Measurements from ENCODE around the gene HOXA4. TPM values are rescaled to one million over a fixed set of nuclear protein-coding genes. Genes with fewer than 3 reads are reported as not detected.

The HOXA4 gene
- total and polyA plus RNA-seq, 10 of the 15 experiments (the other 5 are each of a cell fraction or from before 2014, with no cell fraction given): 0.07 TPM; not detected in 9

DNA sequence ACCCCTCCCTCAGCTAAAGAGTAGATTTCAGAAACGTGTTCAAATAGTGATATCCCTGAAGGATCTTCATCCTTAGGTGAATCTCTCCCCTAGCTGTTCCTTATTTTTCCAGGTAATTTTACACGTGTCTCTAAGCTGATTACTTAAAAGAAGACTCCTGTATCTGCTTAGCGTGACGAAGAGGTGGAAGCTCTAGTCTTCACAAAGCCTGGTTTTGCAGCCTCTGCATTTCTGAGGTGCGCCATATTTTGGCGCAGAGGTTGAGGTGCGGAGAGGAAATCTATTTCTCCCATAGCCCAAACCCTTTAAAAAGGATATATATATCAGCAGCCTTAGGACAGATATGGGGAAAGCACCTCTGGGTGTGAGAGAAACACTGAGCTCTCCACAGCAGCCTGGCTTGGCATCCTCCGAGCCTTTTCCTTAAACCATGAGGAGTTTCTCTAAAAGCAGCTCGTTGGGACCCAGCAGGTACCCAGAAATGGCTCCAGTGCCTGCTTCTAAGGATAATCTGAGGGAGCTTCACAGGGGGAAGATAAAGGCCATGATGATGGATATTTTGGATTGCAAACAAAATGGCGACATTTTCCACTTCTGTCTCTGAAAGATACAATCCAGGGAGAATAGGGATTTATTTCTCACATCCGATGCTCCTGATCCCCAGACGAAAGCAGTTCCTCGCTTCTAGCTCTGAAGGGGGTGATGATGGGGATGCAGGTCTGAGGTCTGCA lies 25.1 kb downstream of the HOXA4 start:
- no TSS peak for BruUV-seq (replicated peaks)
- ChIA-PET SMC1A (ENCODE audit: uncharacterized antibody, unreplicated experiment) (interaction anchor here (1.2 to 1.5 kb wide), 3 partner anchors 22 to 249 kb away, joined by 3 to 4 read pairs (median 4); no protein-coding TSS in a partner anchor), POLR2A (no interaction called here), CTCF (interaction anchor here (1.3 kb wide), 1 partner anchor 9 kb away, joined by 3 read pairs; no protein-coding TSS in a partner anchor), RAD21 (ENCODE audit: unreplicated experiment) (interaction anchor here (1.0 kb wide), 1 partner anchor 9 kb away, joined by 3 read pairs; no protein-coding TSS in a partner anchor)
- intact Hi-C loops (cut with micrococcal nuclease; ENCODE audit: unreplicated experiment): no loop called here
- Histone ChIP-seq H3K27ac (ENCODE audit: control insufficient read depth, insufficient read depth) (no peak overlapping the region), H2AFZ (ENCODE audit: control insufficient read depth, low read depth, low read length) (no peak overlapping the region), H3K4me2 (ENCODE audit: control insufficient read depth, insufficient read depth) (no peak overlapping the region), H3K27me3 (replicated peaks in 1 of 2; ENCODE audit: control insufficient read depth in 2 of 2, insufficient read depth in 2 of 2, low read length in 1 of 2) (peaks cover 4% of the 10 kb centered on the region in 2 experiments), H3K4me1 (ENCODE audit: control insufficient read depth, insufficient read depth, low read length) (no peaks in the 10 kb centered on the region), H3K9ac (ENCODE audit: control insufficient read depth, insufficient read depth, low read length) (no peak overlapping the region), H4K20me1 (ENCODE audit: control insufficient read depth, insufficient read depth) (no peaks in the 10 kb centered on the region), H3K79me2 (ENCODE audit: control insufficient read depth, insufficient read depth, low read length) (no peaks in the 10 kb centered on the region), H3K9me3 (replicated peaks; ENCODE audit: control insufficient read depth, insufficient read depth, low read length) (no peaks in the 10 kb centered on the region; the same call in 2 of the 3 replicates), H3K4me3 (no peak overlapping the region), H3K36me3 (ENCODE audit: control insufficient read depth in 2 of 2, insufficient read depth in 2 of 2, low read length in 1 of 2) (no peaks in the 10 kb centered on the region)
- DNase-seq (ENCODE audit: low read depth, low spot score) (no peak), ATAC-seq (no peak), FAIRE-seq (no peak)
- TF ChIP-seq KDM1A (IDR thresholded peaks at IDR 0.05; ENCODE audit: borderline replicate concordance) (no peak), TARDBP (IDR thresholded peaks at IDR 0.05; ENCODE audit: borderline replicate concordance) (no peak), ZNF24 (IDR thresholded peaks at IDR 0.05) (no peak)
- in situ Hi-C loops (cut with MboI): no loop called here
- WGBS (ENCODE audit: insufficient coverage, insufficient replicate concordance, low lambda C conversion rate, missing lambda C conversion rate): 61% methylated on average over 13 of the region's 13 CpGs

DNA sequence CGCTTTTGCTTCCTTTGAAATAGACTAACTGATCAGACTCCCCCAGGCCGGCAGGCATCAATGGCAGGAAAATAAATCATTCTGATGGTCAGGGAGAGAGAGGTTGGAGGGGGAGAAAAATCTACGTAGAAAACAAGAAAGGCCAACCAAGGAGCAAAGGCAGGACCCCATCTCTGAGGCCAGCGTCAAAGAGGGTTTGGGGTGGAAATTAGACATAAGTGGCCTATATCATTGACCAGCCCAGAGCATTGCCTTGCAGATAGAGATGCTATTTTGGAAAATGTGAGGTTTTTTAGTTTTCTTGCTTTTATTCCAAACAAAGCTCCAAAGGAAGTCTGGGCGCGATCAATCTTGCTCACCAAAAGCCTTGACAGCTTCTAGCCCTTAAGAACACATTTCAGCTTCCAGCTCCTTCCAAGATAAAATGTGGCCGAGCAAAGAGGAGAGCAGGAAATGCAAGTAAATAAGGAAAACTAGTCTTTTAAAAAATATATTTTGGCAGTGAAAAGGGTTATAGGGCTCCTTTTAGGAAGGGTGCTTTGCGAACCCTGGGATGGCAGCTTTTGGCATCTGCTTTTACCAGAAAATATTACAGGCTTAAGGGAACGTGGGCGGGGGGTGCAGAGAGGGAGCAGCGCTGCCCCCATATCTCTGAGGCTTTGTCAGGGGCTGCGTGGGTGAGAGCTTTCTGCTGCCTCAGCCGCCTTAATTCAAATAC lies 26.1 kb downstream of the HOXA4 start:
- no peak overlapping the region for H3K4me2 ChIP-seq (ENCODE audit: control insufficient read depth, insufficient read depth)
- BruUV-seq (replicated peaks): no TSS peak
- H3K4me1 ChIP-seq (ENCODE audit: control insufficient read depth, insufficient read depth, low read length): no peaks in the 10 kb centered on the region
- in situ Hi-C loops (cut with MboI) (no loop called here), intact Hi-C loops (cut with micrococcal nuclease; ENCODE audit: unreplicated experiment) (no loop called here)
- H3K4me3 ChIP-seq: no peak overlapping the region
- H3K27me3 ChIP-seq (replicated peaks in 1 of 2; ENCODE audit: control insufficient read depth in 2 of 2, insufficient read depth in 2 of 2, low read length in 1 of 2): peaks cover 4% of the 10 kb centered on the region in 2 experiments
- no peaks in the 10 kb centered on the region for H4K20me1 ChIP-seq (ENCODE audit: control insufficient read depth, insufficient read depth)
- no peaks in the 10 kb centered on the region; the same call in 2 of the 3 replicates for H3K9me3 ChIP-seq (replicated peaks; ENCODE audit: control insufficient read depth, insufficient read depth, low read length)
- no peak overlapping the region for H2AFZ ChIP-seq (ENCODE audit: control insufficient read depth, low read depth, low read length)
- H3K36me3 ChIP-seq (ENCODE audit: control insufficient read depth in 2 of 2, insufficient read depth in 2 of 2, low read length in 1 of 2): no peaks in the 10 kb centered on the region
- no peaks in the 10 kb centered on the region for H3K79me2 ChIP-seq (ENCODE audit: control insufficient read depth, insufficient read depth, low read length)
- no peak overlapping the region for H3K9ac ChIP-seq (ENCODE audit: control insufficient read depth, insufficient read depth, low read length)
- 57% methylated on average over 13 of the region's 13 CpGs for WGBS (ENCODE audit: insufficient coverage, insufficient replicate concordance, low lambda C conversion rate, missing lambda C conversion rate)
- RAD21 ChIA-PET (ENCODE audit: unreplicated experiment): interaction anchor here (1.0 kb wide), 1 partner anchor 8 kb away, joined by 3 read pairs; no protein-coding TSS in a partner anchor
- FAIRE-seq: no peak
- no peak for DNase-seq (ENCODE audit: low read depth, low spot score)
- SMC1A ChIA-PET (ENCODE audit: uncharacterized antibody, unreplicated experiment): interaction anchor here (1.5 kb wide), 1 partner anchor 248 kb away, joined by 3 read pairs; no protein-coding TSS in a partner anchor
- no peak overlapping the region for H3K27ac ChIP-seq (ENCODE audit: control insufficient read depth, insufficient read depth)
- no peak for ATAC-seq
- POLR2A ChIA-PET: interaction anchor here (0.5 to 0.8 kb wide), 2 partner anchors 111 to 908 kb away, joined by 3 read pairs; no protein-coding TSS in a partner anchor
- CTCF ChIA-PET: interaction anchor here (1.3 kb wide), 1 partner anchor 8 kb away, joined by 3 read pairs; no protein-coding TSS in a partner anchor
- no peak for TF ChIP-seq ZBTB11 (CRISPR knock-in tag; IDR thresholded peaks at IDR 0.05)
- no peak for TF ChIP-seq YY1 (IDR thresholded peaks at IDR 0.05; ENCODE audit: low read depth, low read length)
- no peak for TF ChIP-seq ZBED1 (IDR thresholded peaks at IDR 0.05; ENCODE audit: borderline replicate concordance)
- TF ChIP-seq POU2F2 (IDR thresholded peaks at IDR 0.05; ENCODE audit: borderline replicate concordance, low read depth, low read length): no peak
- TF ChIP-seq HSF1 (IDR thresholded peaks at IDR 0.05; ENCODE audit: low read depth, low read length): no peak
- TF ChIP-seq ATF3 (IDR thresholded peaks at IDR 0.05; ENCODE audit: borderline replicate concordance, extremely low read depth, low read depth, low read length): no peak
- no peak for TF ChIP-seq SMARCA5 (IDR thresholded peaks at IDR 0.05)
